SIG-M5 treated with dmso at 0.1 percent for 504 hours (cell line): ENCODE data around the gene IRX4.
"Not testable (repeated sequence)": the region's sequence is repeated elsewhere in the genome, so short reads cannot be mapped to it uniquely, and the experiment has no call there.

Experiments
- DNase-seq: peaks from one replicate; lab custom pipeline; 2025; ENCODE audit not compliant: unreplicated experiment; lab: John Stamatoyannopoulos, UW

The IRX4 gene

DNA sequence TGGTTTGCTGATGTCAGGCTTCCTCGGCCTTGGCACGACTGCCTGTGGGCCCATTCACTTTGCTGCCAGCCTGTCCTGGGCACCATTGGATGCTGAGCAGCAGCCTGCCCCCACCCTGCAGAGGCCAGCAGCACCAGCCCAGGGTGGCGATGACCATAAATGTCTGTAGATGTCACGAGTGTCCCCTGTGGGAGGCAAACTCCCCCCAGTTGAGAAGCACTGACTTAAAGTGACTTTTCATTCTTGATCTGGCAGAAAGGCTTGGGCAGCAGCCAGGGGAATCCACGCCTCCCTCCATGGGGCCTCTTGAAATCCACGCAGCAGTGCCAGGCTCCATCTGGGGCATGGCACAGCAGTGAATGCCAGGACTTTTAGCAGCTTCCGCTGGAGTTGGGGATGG, 21.8 kb downstream of the IRX4 start:
- no peak for DNase-seq

DNA sequence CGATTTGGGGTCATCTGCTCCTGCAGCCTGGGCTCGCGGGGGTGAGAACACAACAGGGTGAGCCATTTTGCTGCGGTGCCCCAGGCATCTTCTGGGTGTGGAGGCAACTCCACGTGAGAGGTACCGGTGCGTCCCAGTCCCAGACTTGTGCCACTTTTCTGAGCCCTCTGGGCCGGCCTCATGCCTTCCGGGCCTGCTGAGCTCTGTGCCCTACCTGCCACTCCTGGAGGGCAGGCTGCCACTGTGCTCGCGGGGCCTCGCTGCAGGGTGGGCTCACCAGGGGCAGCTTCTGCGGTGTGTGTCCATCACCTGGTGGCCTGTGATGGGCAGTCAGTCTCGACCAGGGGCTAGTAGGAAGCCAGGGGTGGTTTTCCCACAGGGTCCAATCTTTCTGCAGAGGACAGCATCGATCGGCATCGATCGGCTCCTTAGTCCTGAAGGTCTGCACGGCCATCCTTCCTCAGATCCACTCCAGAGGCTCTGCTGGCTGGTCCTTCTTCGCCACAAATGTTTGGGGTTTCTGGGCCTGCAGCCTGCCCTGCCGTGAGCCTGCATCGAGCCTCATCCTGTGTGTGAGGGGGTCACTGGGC, 22.6 kb downstream of the IRX4 start:
- no peak for DNase-seq

DNA sequence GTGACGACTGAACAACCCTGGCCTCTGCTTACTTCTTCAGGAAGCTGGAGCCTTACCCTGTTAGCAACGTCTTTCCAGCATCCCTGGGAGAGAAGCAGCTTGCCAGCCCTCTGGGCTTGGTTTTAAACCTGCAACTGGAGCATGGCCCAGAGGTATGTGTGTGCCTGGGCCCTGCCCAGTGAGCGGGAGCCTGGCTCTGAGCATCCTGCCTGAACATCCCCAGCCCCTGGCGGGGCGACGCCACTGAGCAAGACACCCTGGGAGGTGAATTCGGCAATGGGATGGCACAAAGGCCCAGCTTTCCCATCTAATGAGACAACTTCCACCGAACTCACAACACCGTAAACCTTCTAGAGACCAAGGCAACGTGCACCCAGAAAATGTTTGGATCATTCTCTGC, 23.6 kb downstream of the IRX4 start:
- DNase-seq, result no peak

DNA sequence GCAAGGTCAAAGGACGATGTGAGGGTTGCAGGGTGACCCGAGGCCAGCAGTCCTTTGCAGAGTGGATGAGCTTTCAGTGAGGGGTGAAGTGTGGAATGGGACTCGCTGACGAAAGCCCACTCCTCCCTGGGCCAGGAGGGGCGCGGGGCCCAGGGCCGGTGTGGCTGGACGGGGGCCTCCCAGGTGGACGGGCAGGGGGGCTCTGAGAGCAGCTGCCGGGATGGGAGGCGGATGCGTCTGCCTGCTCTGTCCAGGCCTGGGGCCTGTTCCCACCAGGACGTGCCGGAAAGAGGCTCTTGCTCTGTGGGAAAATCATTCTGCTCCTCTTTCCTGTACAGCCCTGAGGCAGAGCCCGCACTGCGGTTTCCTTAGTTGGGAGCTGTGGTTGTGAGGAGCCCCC, 24.3 kb downstream of the IRX4 start:
- DNase-seq, result no peak

DNA sequence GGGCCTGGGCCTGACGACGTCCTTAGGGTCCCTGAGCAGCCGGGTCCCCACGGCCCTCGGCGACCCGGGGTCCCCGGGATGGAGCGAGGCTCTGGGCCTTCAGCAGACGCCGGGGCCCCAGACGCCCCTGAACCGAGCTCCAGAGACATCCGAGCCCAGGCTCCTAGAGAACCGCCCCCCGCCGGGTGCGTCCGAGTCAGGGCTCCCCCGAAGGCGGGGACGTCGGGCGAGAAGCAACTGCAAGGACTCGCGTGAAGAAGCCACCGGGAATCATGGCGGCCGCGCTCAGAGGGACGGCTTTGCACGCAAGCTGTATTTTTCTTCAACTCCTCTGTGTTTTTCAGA, 25.5 kb downstream of the IRX4 start:
- DNase-seq, result no peak

DNA sequence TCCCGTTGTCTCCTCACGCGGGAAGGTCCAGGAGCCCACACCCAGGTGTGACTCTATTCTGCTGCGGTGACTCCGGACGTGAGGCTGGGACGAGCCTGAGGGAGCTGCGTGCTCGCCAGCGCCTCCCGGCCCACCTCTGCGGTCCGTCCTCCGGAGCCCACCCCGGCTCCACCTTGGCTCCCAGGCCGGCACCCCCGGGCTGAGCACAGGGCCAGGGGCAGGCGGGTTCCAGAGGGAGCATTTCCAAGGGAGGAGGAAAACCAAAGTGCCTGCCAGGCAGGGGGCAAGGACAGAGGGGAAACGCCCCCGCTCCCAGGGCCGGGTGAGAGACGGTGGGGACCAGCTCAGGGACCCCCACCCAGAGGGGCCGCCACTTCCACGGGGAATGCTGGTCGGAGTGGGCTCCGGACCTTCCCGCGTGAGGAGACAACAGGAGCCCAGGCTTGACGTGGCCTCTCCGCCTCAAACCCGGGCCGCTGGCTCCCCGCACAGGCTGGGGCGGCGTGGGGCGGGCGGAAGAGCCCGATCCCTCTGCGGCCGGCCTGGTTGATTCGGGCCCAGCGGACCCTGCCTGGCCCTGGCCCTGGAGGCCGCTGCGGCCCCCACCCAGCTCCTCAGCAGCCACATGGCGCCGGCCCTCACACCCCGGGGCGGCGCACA, 26.0 kb downstream of the IRX4 start:
- no peak for DNase-seq

DNA sequence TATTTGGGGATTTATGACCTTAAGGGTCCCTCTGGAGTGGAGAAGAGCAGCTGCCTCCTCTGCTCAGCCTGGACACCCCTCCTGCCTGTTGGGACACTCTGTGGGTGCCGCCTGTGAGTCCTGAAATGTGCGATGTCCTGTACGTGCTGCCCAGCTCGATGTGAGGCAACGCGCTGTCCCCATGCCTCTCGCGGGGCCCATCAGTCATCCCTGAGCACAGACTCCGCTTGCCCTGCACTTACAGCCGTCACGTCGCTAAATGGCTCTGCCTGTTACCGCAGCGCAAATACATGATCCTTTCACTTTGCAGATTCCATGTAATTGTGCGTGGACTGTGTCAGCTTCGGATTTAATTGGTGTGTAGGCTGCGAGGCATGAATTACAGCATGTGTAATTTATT, 27.1 kb downstream of the IRX4 start:
- DNase-seq, result no peak

DNA sequence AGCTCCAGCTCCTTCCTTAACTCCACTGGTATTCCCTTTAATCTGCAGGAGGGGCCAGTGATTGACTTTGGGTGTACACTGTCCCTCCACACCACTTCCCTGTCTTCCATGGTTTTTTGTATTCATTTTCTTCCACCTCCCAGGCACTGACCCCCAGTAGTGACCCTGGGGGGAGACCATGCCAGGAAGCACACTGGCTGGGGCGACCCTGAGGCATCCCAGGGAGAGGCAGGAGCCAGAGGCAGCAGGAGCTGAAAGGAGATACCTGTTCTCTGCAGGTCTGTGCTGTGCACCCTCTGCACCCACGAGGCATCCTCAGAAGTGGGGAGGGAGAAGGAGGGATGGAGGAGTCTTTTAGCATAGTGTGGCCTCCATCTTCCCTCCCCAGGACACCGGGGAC, 27.6 kb downstream of the IRX4 start:
- no peak for DNase-seq

DNA sequence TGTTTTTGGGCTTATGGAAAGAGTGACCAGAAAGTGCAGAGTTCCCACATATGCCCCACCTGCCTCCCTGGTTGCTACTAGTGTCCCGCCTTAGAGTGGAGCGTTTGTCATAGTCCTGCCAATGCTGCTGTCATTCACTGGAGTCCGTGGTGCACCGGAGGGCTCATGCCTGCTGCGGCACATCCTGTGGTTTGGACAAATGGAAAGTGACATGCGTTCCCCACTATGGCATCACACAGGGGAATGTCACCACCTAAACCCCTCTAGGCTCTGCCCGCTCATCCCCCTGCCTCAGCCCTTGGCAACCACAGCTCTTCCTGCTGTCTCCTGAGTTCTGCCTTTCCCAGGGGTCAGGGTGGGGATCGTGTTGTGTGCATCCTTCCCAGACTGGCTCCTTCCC, 29.2 kb downstream of the IRX4 start:
- no peak for DNase-seq

DNA sequence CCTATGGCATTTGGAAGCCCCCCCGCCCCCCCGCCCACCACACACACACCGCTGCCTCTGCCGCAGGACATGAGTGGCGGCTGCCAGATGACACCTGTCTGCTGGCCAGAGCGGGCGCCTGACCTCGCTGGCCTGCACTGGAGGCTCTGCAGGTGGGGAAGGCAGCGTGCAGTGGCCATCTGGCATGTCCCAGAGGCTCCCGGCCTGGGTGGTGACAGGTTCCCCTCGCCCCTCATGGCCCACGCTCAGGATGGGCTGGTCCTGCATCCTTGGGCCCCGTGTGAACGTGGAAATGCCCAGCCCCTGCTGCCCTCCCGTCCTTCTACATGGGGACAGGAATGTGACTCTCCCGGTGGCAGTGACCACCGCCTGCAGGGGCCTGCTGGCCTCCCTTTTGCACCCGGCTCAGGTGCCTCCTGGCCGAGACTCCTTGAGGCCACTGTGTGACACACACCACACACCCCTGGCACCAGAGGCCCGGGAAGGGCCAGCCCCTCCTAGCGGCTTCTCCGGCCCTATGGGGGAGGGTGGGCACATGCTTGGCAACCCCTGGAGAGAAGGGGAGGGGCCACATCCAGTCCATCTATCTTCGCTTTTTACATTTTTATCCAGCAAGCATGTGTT, 30.3 kb downstream of the IRX4 start:
- no peak for DNase-seq

DNA sequence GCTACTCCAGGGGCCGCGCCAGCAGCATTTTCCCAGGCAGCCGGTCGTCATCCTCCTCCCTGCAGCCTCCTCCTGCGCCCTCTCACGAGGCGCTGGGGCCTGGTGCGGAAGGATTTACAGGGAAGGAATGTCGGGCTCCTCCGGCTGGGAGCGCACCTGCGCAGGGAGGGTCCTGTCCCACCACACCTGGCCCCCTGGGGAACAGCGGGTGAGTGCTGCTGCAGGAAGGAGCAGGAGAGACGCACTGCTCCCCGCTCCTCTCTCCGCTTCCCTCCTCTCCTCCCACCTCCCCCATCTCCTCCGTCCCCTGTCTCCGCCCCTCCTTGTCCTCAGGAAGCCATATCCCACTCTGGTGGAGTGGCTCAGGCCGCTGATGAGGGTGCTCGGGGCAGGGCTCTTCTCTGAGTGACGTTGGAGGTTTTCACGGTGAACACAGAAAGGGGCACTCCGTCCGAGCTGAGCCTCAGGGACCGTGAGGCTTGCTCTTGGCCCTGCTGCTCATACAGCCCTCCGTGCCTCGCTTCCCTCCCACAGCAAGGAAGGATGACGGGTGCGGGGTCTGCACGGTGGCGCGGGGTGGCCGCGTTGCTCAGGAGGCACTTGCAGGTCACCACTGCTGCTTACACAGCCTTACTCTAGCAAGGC, 31.3 kb downstream of the IRX4 start:
- no peak for DNase-seq

DNA sequence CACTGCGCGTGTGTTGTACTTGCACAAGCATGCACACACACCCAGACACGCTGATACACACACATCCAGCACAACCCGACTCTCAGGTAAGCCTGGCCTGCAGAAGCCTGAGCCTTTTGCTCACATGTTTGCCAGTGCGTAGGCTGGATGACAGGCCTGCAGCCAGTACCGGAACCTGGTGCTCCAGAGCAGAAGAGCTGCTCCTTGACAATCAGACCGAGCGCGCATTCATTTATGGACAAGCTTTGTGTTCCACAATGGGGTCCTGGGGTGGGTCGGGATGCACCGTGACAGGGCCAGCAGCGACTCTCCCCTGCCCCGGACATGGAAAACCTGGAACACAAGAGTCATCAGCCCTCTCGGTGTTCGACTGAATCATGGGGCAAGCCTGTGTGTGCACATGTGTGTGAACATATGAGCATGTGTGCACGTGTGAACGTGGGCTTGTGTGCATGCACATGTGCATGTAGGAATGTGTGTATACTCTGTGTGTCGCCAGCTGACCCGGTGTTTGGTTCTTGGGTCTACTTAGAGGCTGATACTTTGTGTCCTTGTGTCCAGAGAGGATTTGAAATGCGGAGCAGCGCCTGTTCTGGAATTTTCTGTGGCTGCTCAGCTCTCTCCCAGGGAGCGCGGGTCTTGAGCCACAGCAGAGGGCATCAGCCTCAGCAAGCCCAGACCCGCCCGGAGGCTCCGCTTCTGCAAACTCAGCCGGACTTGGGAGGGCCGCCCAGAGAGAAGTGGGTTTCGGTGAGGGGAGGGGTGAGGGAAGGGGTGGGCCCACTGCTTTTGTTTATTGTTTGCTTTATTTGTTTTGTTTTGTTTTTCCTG, 32.2 kb downstream of the IRX4 start:
- DNase-seq, result no peak

DNA sequence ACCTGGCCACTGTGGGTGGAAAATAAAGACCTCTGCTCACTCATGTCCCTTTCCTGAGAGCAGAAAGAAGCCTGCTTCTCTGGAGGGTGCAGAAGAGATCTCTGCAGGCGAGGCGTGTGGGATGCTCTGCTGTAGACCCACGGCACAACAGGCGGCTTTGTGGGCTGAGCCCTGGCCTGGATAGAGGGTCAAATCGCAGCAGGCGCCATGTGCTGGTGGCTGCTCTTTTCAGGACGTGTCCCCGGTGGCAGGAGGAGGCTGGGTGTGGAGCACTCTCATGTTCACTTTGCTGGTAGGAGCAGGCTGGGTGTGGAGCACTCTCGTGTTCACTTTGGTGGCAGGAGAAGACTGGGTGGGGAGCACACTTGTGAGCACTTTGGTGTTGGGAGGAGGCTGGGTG, 35.1 kb downstream of the IRX4 start:
- no peak for DNase-seq

DNA sequence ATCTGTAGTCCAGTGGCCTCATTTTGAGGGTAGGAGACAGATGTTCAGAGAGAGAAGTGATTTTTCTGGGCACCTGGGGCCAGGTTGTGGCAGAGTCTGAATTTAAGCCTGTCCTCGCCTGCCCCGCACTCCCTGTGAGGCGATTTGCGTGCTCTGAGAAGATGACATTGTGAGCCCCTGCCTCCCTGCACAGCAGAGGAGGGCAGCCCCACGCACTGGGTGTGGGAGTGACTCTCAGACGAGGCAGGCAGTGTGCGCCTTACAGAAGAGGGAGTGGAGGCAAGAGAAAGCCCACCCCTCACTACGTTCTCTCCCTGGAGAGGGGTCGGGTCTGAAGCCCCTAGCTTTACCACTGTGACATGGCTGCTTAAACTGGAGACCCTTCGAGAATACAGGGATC, 35.7 kb downstream of the IRX4 start:
- no peak for DNase-seq

DNA sequence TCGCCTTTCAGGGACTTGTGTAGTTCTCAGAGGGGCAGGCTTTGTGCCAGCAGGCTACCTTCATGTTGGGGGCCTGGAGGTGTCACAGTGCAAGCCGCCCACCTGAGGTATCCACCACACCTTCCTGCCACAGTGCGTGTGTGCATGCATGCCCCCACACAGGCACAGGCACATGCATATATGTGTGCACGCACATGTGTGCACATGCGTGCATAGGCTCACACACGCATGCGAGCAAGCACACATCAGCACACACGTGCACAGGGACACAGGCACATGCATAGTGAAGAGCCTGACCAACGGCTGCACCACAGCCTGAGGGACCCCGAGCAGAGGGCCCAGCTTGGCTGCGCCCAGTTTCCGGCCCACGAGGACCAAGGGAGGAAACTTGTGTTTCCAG, 36.1 kb downstream of the IRX4 start:
- DNase-seq, result no peak

DNA sequence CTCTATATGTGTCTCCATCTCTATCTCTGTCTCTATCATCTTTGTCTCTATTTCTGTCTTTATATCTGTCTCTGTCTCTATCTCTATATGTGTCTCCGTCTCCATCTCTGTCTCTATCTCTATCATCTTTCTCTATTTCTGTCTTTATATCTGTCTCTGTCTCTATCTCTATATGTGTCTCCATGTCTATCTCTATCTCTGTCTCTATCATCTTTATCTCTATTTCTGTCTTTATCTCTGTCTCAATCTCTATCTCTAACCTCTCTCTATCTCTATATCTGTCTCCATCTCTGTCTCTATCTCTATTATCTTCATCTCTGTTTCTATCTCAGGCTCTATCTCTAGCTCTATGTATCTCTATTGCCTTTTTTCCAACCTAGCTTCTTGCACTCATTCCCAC, 37.0 kb downstream of the IRX4 start:
- no peak for DNase-seq

DNA sequence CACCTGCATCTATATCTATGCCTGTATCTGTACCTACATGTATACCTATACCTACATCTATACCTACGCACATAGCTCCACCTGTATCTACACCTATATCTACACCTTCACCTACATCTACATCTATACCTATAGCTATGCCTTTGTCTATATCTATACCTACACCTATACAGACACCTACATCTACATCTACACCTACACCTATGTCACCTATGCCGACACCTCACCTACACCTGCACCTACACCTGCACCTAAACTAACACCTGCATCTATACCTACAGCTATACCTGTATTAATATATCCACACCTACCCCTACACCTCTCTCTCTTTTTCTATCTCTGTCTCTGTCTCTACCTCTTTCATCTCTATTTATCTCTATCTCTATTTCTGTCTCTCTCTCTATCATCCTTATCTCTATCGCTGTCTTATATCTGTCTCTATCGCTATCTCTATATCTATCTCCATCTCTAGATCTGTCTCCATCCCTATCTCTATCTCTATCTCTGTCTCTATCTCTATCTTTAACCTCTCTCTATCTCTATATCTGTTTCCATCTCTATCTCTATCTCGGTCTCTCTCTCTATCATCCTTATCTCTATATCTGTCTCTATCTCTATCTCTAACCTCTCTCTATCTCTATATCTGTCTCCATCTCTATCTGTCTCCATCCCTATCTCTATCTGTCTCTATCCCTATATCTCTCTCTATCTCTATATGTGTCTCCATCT, 37.9 kb downstream of the IRX4 start:
- DNase-seq, result no peak

DNA sequence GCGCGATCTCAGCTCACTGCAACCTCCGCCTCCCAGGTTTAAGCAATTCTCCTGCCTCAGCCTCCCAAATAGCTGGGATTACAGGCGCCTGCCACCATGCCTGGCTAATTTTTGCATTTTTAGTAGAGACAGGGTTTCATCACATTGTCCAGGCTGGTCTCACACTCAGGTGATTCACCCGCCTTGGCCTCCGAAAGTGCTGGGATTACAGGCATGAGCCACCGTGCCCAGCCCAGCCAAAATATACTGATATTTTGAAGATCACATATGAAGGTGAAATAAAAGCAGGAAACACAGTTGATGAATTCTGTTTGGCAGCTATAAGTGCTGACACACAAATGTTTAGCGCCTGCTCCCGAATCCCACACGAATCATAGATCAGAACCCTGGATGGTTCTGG, 39.0 kb downstream of the IRX4 start:
- DNase-seq, result not testable (repeated sequence)

DNA sequence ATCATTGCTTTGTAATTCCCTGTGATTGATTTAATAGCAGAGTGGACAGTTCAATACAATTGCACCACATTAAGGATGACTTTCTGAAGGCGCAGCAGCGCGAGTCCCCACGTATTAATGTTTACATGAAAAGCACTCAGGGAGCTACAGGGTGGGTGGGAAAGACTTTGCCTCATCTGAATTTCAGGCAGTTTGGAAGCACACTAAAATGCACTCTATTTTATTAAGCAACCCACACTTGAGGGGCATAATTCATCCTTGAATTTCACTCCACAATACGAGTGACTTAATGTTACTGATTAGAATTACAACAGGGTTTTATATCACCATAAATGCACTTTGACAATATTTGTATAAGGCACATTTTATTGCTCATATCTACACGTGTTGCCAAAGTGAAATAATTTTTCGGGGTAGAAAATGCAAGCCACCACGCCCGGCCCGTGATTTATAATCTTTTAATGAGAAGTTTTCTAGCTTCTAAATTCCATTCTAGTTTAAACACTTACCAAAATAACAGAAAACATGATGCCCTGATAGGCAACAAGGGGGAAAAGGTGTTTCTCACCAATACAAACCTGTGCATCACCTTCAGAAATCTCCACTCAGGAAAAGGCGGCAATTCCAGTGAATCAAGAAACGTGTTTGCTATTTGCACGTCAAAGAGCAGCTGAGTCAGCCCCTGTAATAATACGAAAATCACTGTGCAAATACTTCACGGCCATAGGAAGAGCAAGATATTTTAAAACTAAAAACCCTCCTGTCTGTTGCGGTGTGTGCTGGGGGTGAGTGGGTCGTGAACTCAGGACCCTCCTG, 40.5 kb downstream of the IRX4 start:
- peak; percentile 25 for DNase-seq
